ENCODE data around the gene MAP3K2.

- TF ChIP-seq, protein P1, sequence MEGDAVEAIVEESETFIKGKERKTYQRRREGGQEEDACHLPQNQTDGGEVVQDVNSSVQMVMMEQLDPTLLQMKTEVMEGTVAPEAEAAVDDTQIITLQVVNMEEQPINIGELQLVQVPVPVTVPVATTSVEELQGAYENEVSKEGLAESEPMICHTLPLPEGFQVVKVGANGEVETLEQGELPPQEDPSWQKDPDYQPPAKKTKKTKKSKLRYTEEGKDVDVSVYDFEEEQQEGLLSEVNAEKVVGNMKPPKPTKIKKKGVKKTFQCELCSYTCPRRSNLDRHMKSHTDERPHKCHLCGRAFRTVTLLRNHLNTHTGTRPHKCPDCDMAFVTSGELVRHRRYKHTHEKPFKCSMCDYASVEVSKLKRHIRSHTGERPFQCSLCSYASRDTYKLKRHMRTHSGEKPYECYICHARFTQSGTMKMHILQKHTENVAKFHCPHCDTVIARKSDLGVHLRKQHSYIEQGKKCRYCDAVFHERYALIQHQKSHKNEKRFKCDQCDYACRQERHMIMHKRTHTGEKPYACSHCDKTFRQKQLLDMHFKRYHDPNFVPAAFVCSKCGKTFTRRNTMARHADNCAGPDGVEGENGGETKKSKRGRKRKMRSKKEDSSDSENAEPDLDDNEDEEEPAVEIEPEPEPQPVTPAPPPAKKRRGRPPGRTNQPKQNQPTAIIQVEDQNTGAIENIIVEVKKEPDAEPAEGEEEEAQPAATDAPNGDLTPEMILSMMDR (IDR thresholded peaks at IDR 0.05) = no peak
- no peak for TF ChIP-seq POLR2A (IDR thresholded peaks at IDR 0.05)
Observed at GRCh38 chr2:127320586-127321275, 67.0 kb downstream of the MAP3K2 start.
